NB4 (cell line): ENCODE measurements around the gene SDK2.

Source experiments
- MAX ChIP-seq: IDR thresholded peaks from 2 replicates; pipeline ENCODE4 v1.6.1; 2011; ENCODE audit warnings: low read depth, low read length
- POLR2A ChIP-seq: IDR thresholded peaks from 2 replicates; pipeline ENCODE4 v1.6.1; 2011; ENCODE audit warnings: mild to moderate bottlenecking; ENCODE audit not compliant: insufficient read length; ENCODE audit errors: extremely low read depth
- TF ChIP-seq, protein P1 (sequence below): IDR thresholded peaks from one replicate; pipeline ENCODE4 v1.5.1; 2012; ENCODE audit warnings: low read depth, low read length

- no peak for TF ChIP-seq POLR2A
- TF ChIP-seq, protein P1, sequence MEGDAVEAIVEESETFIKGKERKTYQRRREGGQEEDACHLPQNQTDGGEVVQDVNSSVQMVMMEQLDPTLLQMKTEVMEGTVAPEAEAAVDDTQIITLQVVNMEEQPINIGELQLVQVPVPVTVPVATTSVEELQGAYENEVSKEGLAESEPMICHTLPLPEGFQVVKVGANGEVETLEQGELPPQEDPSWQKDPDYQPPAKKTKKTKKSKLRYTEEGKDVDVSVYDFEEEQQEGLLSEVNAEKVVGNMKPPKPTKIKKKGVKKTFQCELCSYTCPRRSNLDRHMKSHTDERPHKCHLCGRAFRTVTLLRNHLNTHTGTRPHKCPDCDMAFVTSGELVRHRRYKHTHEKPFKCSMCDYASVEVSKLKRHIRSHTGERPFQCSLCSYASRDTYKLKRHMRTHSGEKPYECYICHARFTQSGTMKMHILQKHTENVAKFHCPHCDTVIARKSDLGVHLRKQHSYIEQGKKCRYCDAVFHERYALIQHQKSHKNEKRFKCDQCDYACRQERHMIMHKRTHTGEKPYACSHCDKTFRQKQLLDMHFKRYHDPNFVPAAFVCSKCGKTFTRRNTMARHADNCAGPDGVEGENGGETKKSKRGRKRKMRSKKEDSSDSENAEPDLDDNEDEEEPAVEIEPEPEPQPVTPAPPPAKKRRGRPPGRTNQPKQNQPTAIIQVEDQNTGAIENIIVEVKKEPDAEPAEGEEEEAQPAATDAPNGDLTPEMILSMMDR, result no peak
- no peak for TF ChIP-seq MAX
These were observed 21.9 kb downstream of the SDK2 start for GRCh38 chr17:73622381-73622780.
